Umbilical cord (tissue), 2 donors: ENCODE results near the gene CRYBA2. TPM values are rescaled to one million over a fixed set of nuclear protein-coding genes. Genes with fewer than 3 reads are reported as not detected.

Experiments used
- DNase-seq: peaks from one replicate; pipeline ENCODE4 v3.0.0-alpha.2; 2015; ENCODE audit warnings: low spot score
- total RNA-seq: library from RNA; depleted of rRNA; stranded (reverse); fragments of >200 nt; gene quantifications from one replicate; pipeline ENCODE4 v1.2.3, GENCODE V29; 2014; ENCODE audit warnings: low replicate concordance; ENCODE audit not compliant: insufficient read depth

The CRYBA2 gene
- total RNA-seq, 1 donor from 2014 or later: not detected

GRCh38 chr2:219023045-219023605 lies 29.9 kb upstream of the CRYBA2 start:
- no peak for DNase-seq

GRCh38 chr2:219022616-219023015 lies 29.4 kb upstream of the CRYBA2 start:
- DNase-seq: no peak

GRCh38 chr2:219022041-219022440 lies 28.8 kb upstream of the CRYBA2 start:
- no peak for DNase-seq

- DNase-seq: no peak
Observed at GRCh38 chr2:219021591-219021990, 28.4 kb upstream of the CRYBA2 start.

GRCh38 chr2:219020604-219021365 lies 27.6 kb upstream of the CRYBA2 start:
- no peak for DNase-seq

GRCh38 chr2:219019436-219019835 lies 26.2 kb upstream of the CRYBA2 start:
- no peak for DNase-seq

- no peak for DNase-seq
Observed at GRCh38 chr2:219018726-219019125, 25.5 kb upstream of the CRYBA2 start.

GRCh38 chr2:219018286-219018685 lies 25.1 kb upstream of the CRYBA2 start:
- no peak for DNase-seq

GRCh38 chr2:219017201-219017931 lies 24.1 kb upstream of the CRYBA2 start:
- DNase-seq: no peak

GRCh38 chr2:219016721-219017120 lies 23.5 kb upstream of the CRYBA2 start:
- no peak for DNase-seq

GRCh38 chr2:219010873-219011272 lies 17.7 kb upstream of the CRYBA2 start:
- DNase-seq: no peak

- DNase-seq: no peak
Observed at GRCh38 chr2:219010162-219010756, 17.0 kb upstream of the CRYBA2 start.

GRCh38 chr2:219009294-219009693 lies 16.1 kb upstream of the CRYBA2 start:
- no peak for DNase-seq

- no peak for DNase-seq
Observed at GRCh38 chr2:219003979-219004378, 10.8 kb upstream of the CRYBA2 start.

GRCh38 chr2:219003267-219003634 lies 10.0 kb upstream of the CRYBA2 start:
- DNase-seq: no peak

- DNase-seq: no peak
Observed at GRCh38 chr2:219002395-219003266, 9.4 kb upstream of the CRYBA2 start.

- no peak for DNase-seq
Observed at GRCh38 chr2:219001577-219002394, 8.6 kb upstream of the CRYBA2 start.

- no peak for DNase-seq
Observed at GRCh38 chr2:219001100-219001576, 7.9 kb upstream of the CRYBA2 start.

GRCh38 chr2:219000569-219000960 lies 7.3 kb upstream of the CRYBA2 start:
- DNase-seq: no peak

GRCh38 chr2:218999881-219000568 lies 6.8 kb upstream of the CRYBA2 start:
- DNase-seq: no peak
